ENCODE data around the gene ACOXL.

Gene ACOXL

GRCh38 chr2:110860630-110861029 is 128.3 kb downstream of the ACOXL start:
- DNase-seq, result no peak

DNA sequence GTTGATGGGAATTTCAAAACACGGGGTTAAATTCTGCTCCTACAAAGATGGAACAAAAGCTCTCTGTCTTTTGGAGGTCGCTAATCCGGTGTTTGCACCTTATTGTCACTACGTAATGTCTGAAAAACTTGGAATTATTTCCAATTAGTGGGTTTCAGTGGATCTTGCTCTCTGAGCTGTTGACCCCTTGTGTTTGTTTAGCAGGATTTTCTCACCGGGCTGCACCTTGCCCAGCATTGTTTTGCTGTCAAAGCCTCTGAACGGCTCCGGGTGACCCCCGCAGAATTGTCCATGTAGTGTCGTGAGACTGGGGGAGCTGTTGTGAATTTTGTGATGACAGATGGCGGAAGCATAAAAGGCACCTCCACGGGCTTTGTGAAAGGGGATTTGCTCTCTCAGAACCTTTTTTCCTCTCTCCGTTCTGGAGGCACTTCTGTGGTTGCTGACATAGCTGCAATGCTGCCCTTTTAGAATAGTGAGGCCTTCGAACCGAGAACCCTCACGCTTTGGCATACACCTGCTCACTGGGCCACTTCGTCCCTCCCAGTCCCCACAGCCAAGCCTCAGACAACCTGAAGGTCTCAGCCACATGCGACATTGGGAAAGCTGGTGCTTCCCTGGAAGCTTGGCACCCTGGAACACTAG is 129.4 kb downstream of the ACOXL start:
- DNase-seq, result no peak

- DNase-seq, result peak; percentile 28 to 34
Measured at GRCh38 chr2:110863726-110864125, 131.4 kb downstream of the ACOXL start.

DNA sequence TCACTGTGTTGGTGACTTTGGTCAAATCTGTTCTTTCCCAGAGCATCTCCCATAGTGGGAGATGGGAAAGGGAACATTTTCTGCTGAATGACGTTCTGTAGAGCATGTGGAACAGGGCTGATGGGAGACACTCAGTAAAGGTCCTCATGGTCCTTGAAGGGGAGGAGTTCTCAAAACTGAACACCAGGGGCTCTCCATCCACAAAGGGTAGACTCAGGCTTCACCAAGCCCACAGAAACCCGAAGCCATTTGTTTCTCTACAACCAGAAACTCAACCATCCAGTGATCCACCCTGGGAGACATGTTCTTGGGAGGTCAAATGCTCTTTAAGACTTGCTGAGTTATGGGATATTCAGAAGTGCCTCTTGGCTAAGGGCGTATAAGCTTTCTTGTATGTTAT is 131.8 kb downstream of the ACOXL start:
- no peak for DNase-seq

- DNase-seq, result no peak
Measured at GRCh38 chr2:110864731-110865130, 132.4 kb downstream of the ACOXL start.

GRCh38 chr2:110865188-110865587 is 132.8 kb downstream of the ACOXL start:
- DNase-seq, result no peak

- DNase-seq, result no peak
Measured at GRCh38 chr2:110866045-110866444, 133.7 kb downstream of the ACOXL start.

DNA sequence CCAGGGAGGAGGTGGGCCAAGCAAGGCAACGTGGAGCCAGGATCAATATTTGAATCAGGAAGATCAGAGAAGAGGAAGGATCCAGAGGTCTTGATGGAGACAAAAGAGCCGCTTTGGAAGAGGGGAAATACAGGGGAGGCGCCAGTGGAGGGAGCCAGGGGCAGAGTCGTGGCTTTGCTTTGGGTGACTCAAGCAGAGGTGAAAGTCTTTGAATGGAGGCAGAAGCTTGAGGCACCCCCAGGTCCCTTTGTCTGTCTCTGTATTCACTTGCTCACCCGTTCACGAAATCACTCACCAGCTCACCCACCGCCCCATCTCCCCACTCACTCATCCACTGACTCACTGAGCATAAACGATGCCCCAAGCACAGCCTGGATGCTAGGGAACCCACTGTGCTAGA is 134.1 kb downstream of the ACOXL start:
- no peak for DNase-seq

GRCh38 chr2:110867078-110867477 is 134.7 kb downstream of the ACOXL start:
- DNase-seq, result no peak

GRCh38 chr2:110868971-110869370 is 136.6 kb downstream of the ACOXL start:
- no peak for DNase-seq

GRCh38 chr2:110869472-110870446 is 137.4 kb downstream of the ACOXL start:
- no peak for DNase-seq

- no peak for DNase-seq
Measured at GRCh38 chr2:110870545-110870944, 138.2 kb downstream of the ACOXL start.

- peak in 1 of 2 donors; percentile 20 for DNase-seq
Measured at GRCh38 chr2:110871637-110872036, 139.3 kb downstream of the ACOXL start.

DNA sequence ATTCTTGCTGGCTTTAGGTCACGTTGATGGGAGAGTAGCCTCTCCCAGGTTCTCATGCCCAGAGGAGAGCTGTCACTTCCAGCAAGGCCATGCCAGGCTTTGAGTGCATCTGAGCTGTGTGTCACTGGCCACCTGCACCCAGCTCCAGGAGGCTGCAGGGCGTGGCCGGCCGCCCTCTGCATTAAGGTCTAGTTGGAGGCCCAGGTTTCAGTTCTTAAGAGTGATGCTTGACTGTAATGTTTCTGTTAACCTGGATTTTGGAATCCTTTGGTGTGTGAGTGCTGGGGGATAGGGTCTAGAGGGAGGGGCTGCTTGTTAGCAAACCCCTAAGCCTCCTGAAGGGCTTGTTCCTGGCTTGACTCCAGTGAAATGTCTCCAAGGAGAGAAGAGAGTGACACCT is 140.1 kb downstream of the ACOXL start:
- no peak for DNase-seq

- peak in 1 of 2 donors; percentile 18 for DNase-seq
Measured at GRCh38 chr2:110873056-110873502, 140.7 kb downstream of the ACOXL start.

DNA sequence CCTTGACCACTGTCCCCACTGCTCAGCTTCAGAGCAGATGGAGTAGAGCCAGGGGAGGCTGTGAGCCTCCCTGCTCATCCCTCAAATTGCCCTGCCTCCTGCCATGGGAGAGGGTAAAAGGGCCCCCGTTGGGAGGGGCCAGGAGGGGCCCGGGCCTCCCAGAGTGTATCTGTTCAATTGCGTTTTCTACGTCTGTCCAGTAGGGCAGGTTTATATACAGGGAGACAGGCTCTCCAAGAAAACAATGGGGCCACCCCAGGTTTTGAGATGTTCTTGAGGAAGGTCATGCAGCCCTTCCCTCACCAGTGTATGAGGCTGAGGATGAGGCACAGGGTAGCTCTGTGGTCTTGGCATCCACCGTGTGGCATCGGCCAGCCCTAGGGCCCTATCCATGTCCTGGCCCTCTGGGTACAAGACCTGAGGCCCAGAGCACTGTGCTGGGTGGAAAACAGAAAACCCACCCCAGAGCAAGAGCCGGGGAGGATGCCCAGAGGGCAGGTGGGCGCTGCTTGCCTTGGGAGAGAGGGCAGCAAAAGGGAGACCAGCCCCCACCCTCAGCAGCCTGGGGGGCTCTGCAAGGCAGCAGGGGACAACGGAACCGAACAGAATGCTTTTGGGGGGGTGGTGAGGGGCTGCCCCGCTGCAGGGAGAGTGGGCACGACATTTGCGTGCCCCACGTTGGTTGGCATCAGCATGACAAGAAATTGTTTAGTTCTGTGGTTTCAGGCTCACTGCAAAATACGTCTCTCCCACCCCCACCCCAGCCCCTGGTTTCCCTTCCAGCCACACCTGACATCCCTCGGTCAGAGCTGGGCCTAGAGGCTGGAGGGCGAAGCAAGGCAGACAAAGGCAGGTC is 141.5 kb downstream of the ACOXL start:
- DNase-seq, result no peak

DNA sequence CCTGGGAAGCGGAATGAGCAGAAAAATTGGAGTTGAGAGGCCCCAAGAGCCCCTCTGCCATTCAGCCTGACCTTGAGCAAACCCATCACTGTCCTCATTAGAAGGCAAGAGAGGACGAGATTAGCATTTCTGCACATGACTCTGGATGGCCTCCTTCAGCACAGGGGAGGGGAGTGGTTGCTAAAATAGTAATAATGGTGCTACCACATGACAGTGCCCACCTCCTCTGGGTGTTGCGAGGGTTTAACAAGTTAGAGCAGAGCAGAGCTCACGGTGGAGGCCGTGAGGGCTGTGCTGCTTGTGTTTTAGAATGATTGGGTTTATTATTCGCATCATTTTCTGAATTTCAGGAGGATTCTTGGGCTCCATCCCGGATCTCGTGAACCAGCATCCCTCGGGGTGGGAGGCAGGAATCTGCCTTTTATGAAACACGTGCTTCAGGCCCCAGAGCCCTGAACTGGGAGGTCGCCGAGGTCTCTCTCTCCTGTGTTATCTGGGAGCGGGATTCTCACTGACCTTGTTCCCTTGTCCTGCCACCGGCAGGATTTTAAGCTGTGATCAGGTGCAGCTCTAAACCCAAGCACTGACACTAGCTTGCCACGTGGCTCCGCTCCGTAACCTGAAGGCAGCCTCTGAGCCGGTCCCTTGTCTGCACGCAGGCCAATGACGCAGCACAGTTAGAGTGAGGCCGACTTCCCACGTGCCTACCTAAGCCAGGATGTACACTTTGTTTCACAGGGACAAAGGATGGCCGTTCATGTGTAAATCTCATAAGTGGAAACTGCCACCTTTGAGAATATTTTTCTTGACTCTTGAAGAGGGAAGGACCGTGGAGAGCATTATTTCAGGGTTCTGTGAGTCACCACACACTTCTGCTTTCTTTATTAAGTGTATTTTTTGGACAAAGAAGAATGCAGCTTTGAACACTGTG is 142.3 kb downstream of the ACOXL start:
- peak; percentile 35 to 59 for DNase-seq

- no peak for DNase-seq
Measured at GRCh38 chr2:110875384-110875725, 143.0 kb downstream of the ACOXL start.

DNA sequence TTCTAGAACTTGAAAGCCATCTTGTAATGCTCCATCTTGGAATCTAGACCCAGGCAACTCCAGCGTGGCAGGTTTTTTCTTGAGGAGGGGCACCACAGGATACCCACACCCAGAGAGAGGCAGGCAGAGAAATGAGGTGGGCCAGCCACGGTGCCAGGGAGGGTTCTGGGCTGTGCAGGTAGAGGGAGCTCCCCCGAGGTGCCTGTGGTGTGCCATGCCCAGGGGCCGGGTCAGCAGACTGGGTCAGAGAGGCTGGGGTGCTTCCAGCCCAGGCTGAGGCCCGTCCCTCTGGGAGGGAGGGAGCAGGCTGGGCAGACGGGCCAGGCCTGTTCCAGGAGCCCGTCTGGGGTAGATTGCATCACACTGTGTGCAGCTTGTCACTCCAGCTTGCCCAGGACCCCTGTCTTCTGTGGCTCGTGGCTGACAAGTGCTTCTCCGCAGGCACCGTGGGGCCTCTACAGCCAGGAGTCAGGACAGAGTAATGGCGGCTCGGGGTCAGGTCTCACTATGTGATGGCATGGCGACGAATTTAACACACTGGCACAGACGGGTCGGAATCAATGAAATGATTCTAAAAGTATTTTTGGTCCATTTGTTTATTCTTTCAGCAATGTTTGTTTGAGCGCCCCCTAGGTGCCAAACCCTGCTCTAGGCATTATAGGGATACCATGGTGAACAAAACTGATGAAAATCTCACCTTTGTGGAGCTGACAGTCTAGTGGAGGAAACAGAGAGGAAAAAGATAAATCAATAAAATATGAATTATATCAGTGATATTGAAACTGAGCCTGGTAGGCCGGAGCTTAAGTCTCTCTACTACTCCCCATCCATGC is 144.0 kb downstream of the ACOXL start:
- no peak for DNase-seq

DNA sequence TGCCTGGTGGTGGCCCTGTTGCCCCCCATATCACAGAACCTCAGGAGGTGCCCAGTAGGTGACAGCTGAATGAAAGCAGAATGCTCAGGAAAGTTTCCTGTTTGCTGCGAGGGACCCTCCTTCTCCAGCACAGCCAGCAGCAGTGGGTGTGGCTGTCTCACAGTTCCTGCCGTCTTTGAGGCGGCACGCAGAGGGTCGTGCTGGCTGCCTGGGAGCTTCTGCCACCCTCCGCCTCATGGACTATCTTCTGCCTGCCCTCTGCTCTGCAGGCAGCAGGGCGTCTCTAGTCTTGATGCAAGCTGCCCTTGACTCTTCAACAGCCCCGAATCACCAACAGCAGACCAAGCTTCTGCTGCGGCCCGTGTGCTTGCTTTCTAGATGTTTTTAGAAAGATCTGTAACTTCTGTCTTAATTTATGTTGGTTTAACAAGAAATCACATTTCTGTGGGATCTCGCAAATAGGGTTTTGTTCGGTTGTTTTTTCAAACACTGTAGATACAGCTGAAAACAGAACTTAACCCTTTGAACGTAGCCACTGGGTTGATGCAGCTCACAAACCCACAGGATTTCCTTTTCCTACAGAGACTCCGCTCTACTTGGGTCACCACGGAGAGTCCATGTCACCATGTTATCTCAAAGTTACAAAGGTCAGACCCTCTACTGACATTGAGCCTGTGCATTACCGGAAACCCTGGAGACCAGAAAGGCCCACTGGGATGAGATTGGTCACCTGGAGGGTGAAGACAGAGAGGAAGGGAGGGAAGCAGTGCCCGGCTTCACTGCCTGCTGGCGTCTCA is 144.9 kb downstream of the ACOXL start:
- DNase-seq, result no peak

Measured in inflammatory macrophage treated with lipopolysaccharide for 1 hour (primary cell).